GM18519 (cell line): Measurements from ENCODE around the gene TMCC2.
"Not testable (repeated sequence)": the region's sequence is repeated elsewhere in the genome, so short reads cannot be mapped to it uniquely, and the experiment has no call there.

Source experiments
- ATAC-seq: cut with Tn5 transposase; IDR thresholded peaks from one replicate; pipeline ENCODE4 v1.9.1; 2021; ENCODE audit warnings: mild to moderate bottlenecking, moderate library complexity; ENCODE audit not compliant: unreplicated experiment, low FRiP score

The TMCC2 gene

DNA sequence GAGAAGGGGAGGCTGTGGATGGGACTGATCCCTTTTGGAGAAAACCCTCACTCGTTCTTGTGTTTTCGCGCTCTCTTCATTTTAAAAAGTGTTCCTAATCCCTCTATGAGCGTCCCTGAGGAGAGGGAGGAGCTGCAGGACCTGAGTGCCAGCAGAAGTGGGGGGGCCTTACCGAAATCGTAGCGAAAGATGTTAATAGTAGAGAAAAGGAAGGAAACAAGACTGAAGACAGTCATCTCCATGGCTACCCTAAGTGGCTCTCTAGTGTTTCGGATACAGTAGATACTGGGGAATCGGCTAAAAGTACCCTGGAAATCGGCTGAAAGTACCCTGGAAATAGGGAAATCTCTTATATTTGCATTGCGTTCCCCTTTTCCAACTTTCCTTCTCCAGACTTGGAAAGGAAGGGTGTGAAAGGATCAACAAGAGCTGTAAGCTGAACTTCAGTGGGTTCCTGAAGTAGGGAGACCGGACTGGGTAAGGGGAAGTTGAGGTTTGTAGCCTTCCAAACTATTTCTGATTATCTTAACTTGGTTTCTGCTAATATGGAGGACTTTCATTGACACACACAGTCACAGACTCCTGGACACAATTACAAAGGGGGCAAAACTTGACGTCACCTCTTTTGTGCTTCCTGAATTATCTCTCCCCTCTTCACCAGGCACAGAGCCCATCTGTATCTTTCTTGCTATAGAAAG lies 15.8 kb upstream of the TMCC2 start:
- ATAC-seq = no peak

DNA sequence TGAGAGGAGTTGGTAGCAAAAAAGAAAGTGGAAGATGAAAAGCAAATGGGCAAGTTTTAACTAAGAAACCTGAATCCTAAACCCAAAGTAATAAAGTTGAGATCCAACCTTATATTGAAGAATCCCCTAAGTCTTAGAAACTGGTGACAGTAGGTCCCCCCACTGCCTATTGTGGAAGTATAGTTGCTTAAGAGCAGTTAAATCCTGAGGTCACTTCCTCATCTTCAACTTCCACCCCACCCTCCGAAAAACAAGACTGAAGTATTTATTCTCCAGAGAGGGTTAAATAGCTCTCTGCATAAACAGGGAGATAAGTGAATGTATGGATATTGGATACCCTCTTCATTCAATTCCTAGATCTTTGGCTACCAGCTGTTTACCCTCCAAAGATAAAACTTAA lies 13.0 kb upstream of the TMCC2 start:
- ATAC-seq = no peak

DNA sequence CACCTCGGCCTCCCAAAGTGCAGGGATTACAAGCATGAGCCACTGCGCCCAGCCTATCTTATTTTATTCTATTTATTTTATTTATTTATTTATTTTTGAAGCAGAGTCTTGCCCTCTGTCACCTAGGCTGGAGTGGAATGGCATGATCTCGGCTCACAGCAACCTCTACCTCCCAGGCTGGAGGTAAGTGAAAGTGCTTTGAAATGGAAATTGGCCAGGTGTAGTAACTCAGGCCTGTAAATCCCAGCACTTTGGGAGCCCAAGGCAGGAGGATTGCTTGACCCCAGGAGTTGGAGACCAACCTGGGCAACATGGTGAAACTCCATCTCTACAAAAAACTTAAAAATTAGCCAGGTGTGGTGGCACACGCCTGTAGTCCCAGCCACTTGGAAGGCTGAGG lies 11.2 kb upstream of the TMCC2 start:
- ATAC-seq = no peak

DNA sequence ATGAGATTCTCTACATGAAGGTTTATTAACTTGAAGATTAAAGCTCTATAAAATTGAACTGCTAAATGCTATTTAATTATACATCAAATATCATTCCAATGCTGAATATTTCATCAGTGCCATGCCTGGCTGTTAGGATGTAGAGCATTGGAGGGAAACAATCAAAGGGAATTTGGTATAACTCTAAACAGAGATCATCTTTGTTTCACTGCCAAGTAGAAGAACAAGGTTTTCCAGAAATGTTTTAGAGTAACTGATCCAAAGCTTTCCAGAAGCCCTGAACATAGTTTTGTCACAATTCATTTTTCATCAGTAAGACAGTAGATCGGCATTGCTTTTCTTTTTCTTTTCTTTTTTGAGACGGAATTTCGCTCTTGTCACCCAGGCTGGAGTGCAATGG lies 10.3 kb upstream of the TMCC2 start:
- no peak for ATAC-seq

DNA sequence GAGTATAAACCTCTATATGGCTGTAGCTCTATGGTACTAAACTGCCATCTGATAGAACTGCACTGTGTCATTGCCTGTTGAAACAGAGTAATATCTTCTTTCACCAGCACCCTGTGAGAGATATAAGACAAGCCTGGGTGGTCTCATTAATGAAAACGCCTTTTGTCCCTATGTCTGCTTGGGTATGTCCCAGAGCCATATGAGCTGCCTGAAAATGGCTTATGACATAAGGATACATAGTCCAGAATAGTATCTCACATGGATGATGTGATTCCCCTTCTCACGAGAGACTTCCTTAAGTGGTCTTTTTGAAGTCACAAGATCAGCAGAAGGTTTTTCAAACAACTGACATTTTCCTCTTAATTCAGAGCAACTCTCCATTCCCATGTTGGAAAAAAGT lies 7.3 kb upstream of the TMCC2 start:
- ATAC-seq = no peak

DNA sequence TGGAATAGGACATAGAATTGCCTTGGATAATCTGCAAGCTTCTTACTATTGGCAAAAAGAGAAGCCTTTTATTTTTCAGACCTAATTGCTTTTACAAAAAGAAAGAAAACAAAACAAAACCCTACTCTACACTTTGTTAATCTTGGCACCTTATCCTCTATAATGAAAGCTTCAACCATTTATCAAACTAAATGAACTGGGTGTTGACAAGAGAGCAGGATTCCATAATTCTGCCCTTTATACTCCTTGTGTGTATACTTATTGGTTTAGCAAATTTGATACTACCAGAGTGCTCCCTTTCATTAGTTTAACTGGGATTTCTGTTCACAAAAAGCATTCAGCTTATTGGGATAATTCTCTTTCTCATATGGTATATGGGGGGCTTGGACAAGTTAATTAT lies 3.0 kb upstream of the TMCC2 start:
- ATAC-seq = no peak

DNA sequence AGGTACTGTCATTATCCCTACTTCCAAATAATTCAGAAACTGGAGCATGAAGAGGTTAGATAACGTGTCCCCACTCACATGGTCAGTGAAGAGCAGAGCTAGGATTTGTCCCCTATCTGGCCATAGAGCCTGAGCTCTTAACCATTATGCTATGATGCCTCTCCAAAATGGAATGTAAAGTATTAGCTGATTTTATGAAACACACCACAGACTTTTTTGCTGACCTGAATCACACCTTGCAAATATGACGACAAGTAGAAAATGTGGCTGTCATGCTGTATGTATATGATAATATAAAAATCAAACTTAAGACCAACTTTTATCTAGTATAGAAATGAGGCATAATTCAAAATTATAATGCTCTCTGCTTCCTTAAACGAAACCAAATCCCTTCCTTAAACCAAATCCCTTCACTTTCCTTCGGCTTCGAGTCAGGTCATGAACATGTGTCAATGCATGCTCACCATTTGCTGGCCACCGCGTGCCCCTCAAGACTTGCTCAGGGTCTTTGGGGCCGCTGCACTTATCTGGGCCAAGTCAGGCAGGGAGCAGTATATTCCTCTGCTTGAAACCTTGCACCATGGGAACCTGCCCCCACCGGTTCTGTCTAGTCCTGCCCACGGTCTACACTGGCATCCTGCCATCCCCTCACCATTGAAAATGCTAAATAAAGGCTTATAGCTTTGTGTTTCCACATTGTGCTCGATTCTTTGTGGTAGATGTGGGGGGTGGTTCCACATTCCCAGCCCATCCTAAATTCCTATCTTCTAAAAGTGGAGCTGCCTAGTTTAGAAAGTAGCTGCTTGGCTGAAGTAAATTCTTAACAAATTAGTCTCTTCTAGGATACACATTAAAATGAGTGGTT lies 1.6 kb upstream of the TMCC2 start:
- ATAC-seq = no peak

DNA sequence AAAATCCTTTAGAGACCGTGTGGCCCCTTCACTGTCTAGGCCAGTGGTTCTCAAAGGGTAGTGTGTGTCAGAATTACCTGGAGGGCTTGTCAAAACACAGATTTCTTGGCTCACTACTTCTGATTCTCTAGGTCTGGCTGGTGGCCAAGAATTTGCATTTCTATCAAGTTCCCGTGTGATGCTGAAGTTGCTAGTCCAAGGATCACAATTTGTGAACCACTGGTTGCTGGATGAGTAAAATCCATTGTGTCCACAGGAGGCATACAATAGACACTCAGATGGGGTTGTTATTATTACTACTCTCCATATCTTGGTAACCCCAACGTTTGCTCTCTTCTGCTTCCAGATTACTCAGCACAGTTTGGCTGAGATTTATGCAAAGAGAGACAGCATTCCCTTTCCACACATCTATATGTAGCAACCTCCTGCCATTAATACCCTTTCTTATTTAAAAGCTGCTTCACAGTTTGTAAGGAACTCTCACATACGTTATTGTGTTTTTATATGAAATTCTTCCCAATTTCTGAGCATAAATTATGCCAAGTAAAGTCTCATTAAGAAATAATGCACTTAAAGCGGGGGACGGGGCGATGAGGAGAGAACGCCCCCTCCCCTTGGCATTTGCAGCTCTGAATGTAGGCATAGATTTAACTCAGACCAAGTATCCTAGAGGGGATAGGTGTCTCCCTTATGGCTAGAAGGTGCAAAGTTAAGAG lies 720 bp upstream of the TMCC2 start:
- ATAC-seq = no peak

DNA sequence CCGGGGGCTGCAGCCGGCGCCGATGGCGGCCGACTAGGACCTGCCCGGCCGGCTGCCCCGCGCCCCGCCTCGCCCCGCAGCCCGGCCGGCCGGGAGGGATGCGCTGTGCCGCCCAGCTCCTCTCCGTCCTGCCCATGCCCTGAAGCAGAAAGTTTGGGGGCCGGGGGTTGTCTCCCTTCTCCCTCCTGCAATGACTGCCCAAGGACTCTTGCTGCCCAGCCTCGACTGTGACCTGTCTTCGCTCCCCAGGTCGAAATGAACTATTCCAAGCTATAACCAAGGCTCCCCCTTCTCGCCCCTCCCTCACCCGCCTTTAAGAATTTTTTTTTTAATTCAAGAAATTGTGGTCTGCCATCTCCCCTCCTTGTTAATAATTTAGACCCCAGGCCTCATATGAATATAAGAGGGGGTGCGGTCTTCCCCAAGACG lies 361 bp downstream of the TMCC2 start:
- ATAC-seq = no peak

DNA sequence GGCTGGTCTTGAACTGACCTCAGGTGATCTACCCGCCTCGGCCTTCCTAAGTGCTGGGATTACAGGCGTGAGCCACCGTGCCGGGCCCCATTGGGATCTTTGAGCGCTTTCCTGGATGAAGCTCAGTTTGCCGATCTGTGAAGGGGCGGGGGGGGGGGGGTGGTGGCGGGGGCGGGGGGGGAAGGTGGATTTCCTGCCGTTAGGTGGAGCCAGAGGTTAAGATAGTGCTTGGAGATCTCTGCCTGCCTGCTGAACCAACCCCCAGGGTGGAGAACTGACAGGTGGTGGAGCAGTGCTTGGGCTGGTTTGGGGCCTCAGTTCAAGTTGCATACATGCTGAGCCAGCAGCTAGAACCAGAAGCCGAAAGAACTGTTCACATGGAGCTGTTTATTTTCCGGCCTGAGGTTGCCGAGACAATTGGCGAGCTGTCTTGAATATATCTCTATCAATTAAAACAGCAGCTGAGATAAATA lies 1.7 kb downstream of the TMCC2 start:
- ATAC-seq = no peak

DNA sequence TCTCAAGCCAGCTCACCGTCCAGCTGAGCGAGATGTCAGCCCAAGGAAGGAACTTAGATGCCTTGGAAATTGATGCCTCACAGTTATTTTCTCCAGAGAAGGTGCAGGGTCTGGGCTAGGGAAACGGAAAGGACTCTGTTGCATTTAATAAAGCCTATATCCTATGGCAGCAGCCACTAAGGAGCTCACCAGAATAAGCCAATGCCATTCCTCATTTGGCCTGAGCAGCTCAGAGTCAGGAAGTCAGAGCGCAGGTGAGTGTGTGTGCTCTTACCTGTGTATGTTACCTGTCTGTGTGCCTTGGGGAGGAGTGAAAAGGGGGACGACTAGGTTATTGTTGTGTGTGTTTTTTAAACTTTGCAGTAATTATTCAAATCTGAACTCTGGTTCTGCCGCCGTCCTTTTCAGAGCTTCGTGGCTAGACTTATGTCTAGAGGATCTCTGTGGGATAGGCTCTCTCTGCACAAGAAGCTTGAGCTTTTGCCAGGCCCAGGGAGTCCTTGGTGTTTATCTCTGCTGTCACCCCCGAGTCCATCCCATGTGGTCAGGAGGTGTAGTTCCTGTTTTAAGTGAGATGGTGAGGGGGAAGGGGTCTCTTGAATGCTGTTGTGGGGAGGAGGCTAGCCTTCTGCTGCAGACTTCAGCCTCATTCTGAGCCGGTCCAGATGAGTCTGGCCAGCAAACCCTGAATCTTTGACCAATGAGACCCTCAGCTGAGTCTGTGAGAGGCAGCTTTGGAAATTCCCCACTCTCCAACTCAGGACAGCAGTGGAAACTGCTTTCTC lies 2.4 kb downstream of the TMCC2 start:
- no peak for ATAC-seq

DNA sequence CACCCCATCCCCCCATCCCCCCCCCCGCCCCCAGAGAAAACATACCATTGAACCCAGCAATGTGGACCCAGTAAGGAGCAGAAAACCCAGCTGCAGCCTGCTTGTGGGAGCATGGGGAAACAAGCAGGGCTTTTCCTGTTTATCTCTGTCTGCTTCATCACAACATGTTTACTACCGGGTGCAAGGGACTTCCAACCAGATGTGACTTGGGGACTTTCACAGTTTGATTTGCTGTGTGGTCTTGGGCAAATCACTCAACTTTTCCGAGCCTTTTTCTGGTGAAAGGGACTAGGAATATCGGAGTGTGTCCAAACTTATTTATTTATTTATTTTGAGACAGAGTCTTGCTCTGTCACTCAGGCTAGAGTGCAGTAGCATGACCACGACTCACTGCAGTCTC lies 3.2 kb downstream of the TMCC2 start:
- no peak for ATAC-seq

DNA sequence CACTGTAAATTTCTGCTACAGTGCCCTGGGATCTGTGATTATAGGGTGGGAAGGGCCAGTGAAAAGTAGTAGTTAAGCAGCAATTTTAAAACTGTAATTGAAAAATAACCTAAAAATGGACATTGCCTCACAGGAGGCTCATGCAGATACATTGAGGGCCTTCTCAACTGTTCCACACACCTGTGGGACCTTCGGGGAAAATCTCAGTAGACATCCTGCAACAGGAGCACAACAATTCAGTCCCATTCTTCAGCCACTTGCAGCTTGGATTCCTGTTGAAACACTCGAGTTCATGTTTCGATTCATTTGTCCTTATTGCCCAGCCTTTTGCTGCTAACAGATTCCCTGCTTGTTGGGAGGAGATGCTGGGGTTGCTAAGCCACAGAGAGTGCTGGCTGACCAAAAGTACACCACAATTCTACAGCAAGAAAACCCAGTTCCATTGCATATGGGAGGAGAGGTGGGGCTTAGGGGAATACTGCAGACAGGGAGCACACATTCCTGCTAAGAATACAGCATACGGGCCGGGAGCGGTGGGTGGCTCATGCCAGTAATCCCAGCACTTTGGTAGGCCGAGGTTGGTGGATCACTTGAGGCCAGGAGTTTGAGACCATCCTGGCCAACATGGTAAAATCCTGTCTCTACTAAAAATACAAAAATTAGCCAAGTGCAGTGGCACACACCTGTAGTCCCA lies 4.5 kb downstream of the TMCC2 start:
- ATAC-seq = no peak

DNA sequence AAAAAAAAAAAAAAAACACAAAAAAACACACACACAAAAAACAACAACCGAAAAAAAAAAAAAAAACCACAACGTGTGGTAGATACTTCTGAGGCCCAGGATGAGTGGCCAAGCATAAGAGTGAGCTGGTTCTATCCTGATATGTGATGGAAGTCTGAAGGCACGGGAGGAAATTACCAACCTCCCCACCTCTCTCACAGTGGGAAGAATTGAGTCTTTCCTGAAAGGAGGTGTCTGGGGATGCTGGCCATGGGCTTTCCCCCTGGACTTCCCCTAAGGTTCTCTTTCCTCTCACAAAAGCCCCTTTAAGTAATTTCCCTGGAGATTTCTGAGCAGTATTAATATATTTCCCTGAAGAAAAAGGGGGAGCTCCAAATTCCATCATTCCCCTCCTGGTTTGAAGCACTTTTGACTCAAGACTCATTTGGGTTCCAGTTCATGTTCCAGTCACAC lies 5.2 kb downstream of the TMCC2 start:
- ATAC-seq = no peak

DNA sequence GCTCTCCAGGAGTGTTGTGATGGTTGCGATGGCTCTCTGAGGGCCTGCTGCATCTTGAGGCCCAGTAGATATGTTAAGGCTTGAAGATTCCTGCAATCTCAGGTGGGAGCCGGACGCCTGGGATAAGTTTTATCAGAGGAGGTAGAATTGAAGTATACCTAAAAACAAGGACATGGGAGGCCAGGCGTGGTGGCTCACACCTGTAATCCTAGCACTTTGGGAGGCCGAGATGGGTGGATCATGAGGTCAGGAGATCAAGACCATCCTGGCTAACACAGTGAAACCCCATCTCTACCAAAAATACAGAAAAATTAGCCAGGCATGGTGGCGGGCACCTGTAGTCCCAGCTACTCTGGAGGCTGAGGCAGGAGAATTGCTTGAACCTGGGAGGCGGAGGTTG lies 6.2 kb downstream of the TMCC2 start:
- not testable (repeated sequence) for ATAC-seq

DNA sequence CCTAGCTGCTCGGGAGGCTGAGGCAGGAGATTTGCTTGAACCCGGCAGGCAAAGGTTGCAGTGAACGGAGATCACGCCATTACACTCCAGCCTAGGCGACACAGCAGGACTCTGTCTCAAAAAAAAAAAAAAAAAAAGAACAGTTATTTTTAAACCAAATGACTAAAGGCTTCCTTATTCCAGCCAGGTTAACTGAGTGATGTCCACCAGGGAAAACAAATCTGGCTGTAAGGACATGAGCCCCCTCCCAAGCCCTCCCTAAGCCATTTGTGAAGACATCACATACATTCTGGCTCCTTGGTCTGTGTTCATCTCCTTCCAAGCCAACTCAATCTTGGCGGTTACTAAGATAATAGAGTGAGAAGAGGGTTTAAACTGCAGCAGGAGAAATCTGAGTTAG lies 8.2 kb downstream of the TMCC2 start:
- ATAC-seq = no peak

DNA sequence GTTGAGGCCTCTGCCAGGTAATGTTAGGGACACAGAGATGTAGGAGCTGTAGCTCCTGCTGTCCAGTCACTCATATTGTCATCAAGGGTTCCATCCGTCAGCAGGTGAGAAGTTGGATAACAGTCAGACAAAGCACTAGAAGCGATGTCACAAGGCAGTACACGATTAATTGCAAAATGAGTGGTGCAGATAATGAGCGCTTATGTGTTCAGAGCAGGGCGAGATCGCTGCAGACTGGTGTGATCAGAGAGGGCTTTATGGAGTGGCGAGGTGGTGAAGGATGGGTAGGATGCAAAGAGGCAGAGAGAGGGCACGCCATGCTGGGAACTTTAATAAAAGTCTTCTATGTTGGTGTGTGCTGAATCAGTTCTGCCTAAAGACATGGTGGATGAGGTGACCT lies 8.8 kb downstream of the TMCC2 start:
- ATAC-seq = no peak

DNA sequence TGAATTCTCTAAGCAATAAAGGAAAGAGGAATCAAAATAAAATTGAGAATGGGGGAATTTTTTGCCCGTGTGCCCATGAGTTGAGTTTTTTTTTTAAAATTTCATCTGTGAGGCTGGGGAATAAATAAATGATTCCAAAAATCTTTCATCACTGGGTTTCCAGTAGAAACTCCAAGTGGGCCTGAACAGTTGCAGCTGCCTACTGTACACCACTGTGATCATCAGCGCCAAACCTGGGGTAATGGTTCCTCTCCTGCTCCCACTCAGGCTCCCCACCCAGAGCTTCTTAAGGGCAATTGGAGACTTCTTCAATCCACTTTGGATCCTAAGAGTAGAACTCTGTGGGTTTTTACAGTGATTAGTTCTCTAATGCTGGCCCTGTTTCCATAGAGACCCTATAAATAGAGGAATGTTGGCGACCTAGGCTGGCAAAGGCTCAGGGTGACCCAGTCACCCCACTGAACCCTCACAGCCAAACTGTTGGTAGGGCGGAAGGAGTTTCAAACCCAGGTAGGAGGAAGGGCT lies 9.3 kb downstream of the TMCC2 start:
- no peak for ATAC-seq
